HG03025 (cell line): ENCODE data around the gene ANO4.
"Not testable (repeated sequence)": the region's sequence is repeated elsewhere in the genome, so short reads cannot be mapped to it uniquely, and the experiment has no call there.

Source experiments
- ATAC-seq: cut with Tn5 transposase; IDR thresholded peaks from one replicate; pipeline ENCODE4 v1.9.1; 2021; ENCODE audit warnings: mild to moderate bottlenecking, moderate library complexity; ENCODE audit not compliant: unreplicated experiment, low FRiP score

The ANO4 gene

GRCh38 chr12:101021911-101022388, 227.4 kb downstream of the ANO4 start:
- ATAC-seq: no peak

- ATAC-seq: no peak
Observed at GRCh38 chr12:101027200-101027599, 232.6 kb downstream of the ANO4 start.

GRCh38 chr12:101027816-101028215, 233.2 kb downstream of the ANO4 start:
- ATAC-seq: no peak

GRCh38 chr12:101038289-101038871, 243.8 kb downstream of the ANO4 start:
- no peak for ATAC-seq

- ATAC-seq: no peak
Observed at GRCh38 chr12:101039848-101040531, 245.4 kb downstream of the ANO4 start.

DNA sequence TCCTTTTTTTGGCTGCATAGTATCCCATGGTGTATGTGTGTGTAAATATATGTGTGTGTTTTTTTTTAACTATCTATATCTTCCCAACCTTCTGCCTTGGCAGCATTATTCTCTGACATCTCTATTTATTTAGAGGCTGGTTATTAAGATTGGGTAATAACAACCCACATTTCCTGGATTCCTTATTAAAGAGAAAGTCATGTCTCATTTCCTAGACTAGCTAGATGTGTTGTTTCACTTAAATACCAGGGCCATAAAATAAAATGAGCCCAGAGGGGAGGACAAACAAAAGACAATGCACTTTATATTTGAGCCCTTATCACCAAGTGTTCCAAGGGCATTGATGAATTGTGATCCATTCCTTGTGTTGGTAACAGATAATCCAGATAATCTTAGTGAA, 246.4 kb downstream of the ANO4 start:
- no peak for ATAC-seq

DNA sequence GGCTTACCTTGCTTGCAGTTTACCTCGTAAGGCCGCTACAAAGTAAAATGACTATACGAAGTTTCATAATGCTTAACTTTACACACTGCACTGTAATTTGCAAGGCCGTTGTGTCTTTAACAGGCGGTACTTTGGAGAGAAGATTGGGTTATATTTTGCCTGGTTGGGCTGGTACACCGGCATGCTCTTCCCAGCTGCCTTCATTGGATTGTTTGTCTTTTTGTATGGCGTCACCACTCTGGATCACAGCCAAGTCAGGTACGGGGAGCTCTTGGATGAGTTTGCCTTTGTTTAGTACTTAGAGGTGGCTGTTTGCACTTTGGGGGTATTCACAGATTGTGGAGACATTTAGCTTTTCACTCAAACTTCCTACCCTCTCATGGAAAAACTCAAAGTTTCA, 247.6 kb downstream of the ANO4 start:
- ATAC-seq: no peak

- no peak for ATAC-seq
Observed at GRCh38 chr12:101044512-101045059, 250.0 kb downstream of the ANO4 start.

DNA sequence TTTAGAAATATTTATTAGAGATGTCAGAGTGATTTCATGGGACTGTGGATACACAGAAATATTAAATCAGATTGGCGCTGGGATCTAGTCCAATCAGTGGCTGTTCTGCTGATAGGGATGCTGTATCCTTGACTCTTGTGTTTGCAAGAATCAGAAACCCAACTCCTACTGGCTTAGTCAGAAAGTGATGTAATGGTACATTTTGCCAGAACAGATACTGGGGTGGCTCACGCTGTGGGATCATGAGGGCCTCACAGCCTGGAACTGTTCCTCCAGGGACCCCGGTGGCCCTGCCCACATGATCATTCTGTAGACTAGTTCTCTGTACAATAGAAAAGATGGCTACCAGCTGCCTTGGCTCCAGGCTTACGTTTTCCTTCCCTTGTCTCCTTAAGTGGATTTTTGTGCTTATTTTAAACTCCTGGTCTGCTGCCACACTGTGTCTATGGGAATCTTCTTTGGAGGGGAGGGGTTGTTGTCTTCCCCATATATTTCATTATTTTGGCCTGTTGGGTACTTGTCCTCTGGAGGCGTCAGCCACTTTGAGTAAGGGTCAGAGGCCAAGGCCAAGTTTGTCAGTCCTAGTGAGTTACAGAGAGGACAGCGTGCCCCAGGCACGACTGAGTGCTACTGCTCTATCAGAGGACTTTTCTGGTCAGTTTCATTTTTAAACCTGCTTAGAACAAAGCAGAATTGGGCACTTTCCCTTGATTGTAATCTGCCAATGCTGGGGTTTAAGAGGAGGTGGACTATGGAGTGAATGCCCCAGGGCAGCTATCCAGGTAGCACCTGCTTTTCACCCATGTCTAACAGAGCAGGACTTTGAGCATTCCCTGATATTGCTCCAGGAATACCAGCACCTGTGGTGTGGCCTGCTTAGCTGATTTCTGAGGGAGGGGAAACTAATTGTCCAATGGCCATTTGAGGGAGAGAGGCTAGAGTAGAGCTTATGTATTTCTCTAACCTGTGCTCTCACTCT, 251.2 kb downstream of the ANO4 start:
- ATAC-seq: no peak

GRCh38 chr12:101047652-101048051, 253.1 kb downstream of the ANO4 start:
- no peak for ATAC-seq

GRCh38 chr12:101050631-101051030, 256.1 kb downstream of the ANO4 start:
- no peak for ATAC-seq

DNA sequence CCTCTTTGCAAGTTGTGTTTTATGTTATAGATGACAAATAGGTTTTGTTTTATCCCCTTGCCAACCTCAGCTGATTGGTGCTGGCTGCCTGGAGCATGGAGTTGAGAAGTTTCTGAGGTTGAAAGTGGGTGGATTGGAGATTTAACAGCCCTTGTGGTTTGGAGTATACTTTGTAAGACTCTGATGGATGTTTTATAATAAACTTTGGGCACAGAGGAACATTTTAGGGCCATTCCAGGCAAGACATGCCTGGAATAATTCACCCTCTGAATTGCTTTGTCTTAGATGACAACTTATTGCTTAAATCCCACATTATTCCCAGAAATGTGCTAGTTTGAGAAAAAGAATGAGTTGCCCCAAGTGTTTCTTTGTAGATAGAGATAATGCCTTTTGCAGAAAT, 256.6 kb downstream of the ANO4 start:
- ATAC-seq: no peak

GRCh38 chr12:101051901-101052550, 257.4 kb downstream of the ANO4 start:
- ATAC-seq: no peak

GRCh38 chr12:101053203-101053602, 258.6 kb downstream of the ANO4 start:
- ATAC-seq: no peak

DNA sequence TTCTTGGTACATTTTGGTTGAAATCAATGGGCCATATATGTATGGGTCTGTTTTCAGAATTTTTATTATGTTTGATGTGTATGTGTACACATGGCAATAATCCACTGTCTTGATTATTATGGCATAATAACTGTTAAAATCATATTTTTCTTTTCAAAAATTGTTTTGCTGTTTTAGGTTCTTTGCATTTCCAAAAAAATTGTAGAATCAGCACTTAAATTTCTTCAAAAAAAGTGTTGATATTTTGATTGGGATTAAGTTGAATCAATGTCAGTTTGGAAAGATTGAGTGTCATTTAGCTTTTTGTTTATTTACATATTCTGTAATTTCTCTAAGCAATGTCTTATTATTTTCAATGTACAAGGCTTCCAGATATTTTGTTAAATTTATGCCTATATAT, 261.4 kb downstream of the ANO4 start:
- ATAC-seq: no peak

DNA sequence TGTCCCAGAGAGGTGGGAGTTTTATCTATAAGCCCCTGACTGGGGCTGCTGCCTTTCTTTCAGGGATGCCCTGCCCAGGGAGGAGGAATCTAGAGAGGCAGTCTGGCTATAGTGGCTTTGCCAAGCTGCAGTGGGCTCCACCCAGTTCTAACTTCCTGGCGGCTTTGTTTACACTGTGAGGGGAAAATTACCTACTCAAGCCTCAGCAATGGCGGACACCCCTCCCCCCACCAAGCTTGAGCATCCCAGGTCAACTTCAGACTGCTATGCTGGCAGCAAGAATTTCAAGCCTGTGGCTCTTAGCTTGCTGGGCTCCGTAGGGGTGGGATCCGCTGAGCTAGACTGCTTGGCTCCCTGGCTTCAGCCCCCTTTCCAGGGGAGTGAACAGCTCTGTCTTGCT, 267.9 kb downstream of the ANO4 start:
- not testable (repeated sequence) for ATAC-seq

GRCh38 chr12:101064721-101065120, 270.1 kb downstream of the ANO4 start:
- ATAC-seq: no peak

DNA sequence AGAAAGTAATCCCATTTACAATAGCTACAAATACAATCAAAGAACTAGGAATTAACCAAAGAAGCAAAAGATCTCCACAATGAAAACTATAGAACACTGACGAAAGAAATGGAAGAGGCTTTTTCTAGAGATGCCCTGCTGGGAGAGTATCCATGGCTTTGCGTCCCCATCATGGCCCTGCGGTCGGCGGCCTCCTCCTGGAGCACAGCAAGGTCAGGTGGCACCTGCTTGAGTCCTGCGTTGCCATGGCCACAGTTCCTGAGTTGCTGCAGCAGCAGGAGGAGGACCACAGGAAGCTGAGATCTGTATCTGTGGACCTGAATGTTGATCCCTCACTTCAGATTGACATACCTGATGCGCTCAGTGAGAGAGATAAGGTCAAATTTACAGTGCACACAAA, 271.9 kb downstream of the ANO4 start:
- no peak for ATAC-seq

DNA sequence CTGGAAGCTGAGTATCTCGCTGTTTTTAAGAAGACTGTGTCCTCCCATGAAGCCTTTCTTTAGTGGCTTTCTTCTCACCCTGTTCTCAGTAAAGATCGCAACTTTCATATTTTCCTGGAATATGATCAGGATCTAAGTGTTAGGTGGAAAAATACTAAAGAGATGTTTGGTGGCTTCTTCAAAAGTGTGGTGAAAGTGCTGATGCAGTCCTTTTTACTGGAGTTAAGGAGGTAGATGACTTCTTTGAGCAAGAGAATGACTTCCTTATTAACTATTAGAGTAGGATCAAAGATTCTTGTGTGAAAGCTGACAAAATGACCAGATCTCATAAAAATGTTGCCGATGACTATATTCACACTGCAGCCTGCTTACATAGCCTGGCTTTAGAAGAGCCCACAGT, 273.8 kb downstream of the ANO4 start:
- ATAC-seq: no peak

GRCh38 chr12:101068836-101069235, 274.3 kb downstream of the ANO4 start:
- ATAC-seq: no peak
